ENCODE results near the gene DGKE. TPM values are rescaled to one million over a fixed set of nuclear protein-coding genes. Genes with fewer than 3 reads are reported as not detected.
A peak's percentile ranks its signal among the peaks of the same experiment; 100 is the strongest.

DGKE gene
- total and polyA plus RNA-seq, 2 of the 13 experiments (the other 11 are each of a cell fraction or from before 2014, with no cell fraction given) = 3.2 to 5.3 TPM

DNA sequence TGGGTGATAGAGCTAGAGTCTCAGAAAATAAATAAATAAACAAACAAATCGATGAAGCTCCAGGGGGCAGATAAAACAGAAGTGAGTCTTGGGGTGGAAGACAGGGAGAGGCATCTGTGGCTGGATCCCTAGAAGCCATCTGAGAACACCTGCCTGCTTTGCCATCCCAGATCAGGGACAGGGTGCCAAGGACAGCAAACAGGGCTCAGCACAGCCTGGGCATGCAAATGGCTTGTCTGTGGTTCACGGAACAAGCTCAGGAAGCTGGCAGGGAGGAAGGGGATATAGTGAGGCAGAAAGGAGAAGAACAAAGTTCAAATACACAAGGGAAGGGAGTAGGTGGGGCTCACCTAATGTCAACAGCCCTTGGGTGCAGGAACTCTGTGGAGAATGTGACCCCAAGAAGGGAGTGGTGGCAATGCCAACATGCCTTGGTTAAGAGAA lies 52.4 kb downstream of the DGKE start (continued):
- TF ChIP-seq ZNF850 (CRISPR knock-in tag; conservative IDR thresholded peaks at IDR 0.05) (no peak), ZKSCAN5 (CRISPR knock-in tag; IDR thresholded peaks at IDR 0.05) (no peak), STAT6 (CRISPR knock-in tag; IDR thresholded peaks at IDR 0.05; ENCODE audit: borderline replicate concordance) (no peak), ZNF687 (CRISPR knock-in tag; IDR thresholded peaks at IDR 0.05) (peak; percentile 59; the same call in 1 of the 2 replicates), ZNF263 (CRISPR knock-in tag; IDR thresholded peaks at IDR 0.05) (peak; percentile 68), ZNF746 (CRISPR knock-in tag; IDR thresholded peaks at IDR 0.05) (no peak), ZBTB38 (CRISPR knock-in tag; IDR thresholded peaks at IDR 0.05) (peak; percentile 85), HDAC2 (CRISPR knock-in tag; IDR thresholded peaks at IDR 0.05) (peak; percentile 79), RFX3 (CRISPR knock-in tag; IDR thresholded peaks at IDR 0.05) (no peak), AGO2 (optimal IDR thresholded peaks at IDR 0.05; ENCODE audit: low read depth, low read length) (no peak), RFXAP (CRISPR knock-in tag; IDR thresholded peaks at IDR 0.05; ENCODE audit: borderline replicate concordance) (no peak), AKAP8 (CRISPR knock-in tag; IDR thresholded peaks at IDR 0.05) (0 out of 2 replicates have a peak, but pooled peaks have one; percentile 57), ATF6 (CRISPR knock-in tag; conservative IDR thresholded peaks at IDR 0.05) (no peak), RBAK (CRISPR knock-in tag; IDR thresholded peaks at IDR 0.05) (no peak), PPARG (CRISPR knock-in tag; conservative IDR thresholded peaks at IDR 0.05) (0 out of 2 replicates have a peak, but pooled peaks have one; percentile 27), HMG20A (CRISPR knock-in tag; IDR thresholded peaks at IDR 0.05; ENCODE audit: borderline replicate concordance) (peak; percentile 66; the same call in 1 of the 2 replicates)
- TF ChIP-seq, protein P1, sequence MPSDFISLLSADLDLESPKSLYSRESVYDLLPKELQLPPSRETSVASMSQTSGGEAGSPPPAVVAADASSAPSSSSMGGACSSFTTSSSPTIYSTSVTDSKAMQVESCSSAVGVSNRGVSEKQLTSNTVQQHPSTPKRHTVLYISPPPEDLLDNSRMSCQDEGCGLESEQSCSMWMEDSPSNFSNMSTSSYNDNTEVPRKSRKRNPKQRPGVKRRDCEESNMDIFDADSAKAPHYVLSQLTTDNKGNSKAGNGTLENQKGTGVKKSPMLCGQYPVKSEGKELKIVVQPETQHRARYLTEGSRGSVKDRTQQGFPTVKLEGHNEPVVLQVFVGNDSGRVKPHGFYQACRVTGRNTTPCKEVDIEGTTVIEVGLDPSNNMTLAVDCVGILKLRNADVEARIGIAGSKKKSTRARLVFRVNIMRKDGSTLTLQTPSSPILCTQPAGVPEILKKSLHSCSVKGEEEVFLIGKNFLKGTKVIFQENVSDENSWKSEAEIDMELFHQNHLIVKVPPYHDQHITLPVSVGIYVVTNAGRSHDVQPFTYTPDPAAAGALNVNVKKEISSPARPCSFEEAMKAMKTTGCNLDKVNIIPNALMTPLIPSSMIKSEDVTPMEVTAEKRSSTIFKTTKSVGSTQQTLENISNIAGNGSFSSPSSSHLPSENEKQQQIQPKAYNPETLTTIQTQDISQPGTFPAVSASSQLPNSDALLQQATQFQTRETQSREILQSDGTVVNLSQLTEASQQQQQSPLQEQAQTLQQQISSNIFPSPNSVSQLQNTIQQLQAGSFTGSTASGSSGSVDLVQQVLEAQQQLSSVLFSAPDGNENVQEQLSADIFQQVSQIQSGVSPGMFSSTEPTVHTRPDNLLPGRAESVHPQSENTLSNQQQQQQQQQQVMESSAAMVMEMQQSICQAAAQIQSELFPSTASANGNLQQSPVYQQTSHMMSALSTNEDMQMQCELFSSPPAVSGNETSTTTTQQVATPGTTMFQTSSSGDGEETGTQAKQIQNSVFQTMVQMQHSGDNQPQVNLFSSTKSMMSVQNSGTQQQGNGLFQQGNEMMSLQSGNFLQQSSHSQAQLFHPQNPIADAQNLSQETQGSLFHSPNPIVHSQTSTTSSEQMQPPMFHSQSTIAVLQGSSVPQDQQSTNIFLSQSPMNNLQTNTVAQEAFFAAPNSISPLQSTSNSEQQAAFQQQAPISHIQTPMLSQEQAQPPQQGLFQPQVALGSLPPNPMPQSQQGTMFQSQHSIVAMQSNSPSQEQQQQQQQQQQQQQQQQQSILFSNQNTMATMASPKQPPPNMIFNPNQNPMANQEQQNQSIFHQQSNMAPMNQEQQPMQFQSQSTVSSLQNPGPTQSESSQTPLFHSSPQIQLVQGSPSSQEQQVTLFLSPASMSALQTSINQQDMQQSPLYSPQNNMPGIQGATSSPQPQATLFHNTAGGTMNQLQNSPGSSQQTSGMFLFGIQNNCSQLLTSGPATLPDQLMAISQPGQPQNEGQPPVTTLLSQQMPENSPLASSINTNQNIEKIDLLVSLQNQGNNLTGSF (CRISPR knock-in tag; IDR thresholded peaks at IDR 0.05) = no peak

Measured in HepG2 (cell line).